K562 (cell line): ENCODE results near the gene TEX53.

ENCODE experiments used
- CHD2 ChIP-seq: IDR thresholded peaks from 2 replicates; pipeline ENCODE4 v1.6.1; 2011; ENCODE audit warnings: low read depth, low read length
- ETV6 ChIP-seq, 3 experiments: fragments of 150-350 bp in 1 of 3; sonication (generic) in 1 of 3; formaldehyde crosslinking in 1 of 3; IDR thresholded peaks; 2 replicates each; pipeline versions ENCODE4 v1.6.1 to v1.8.0; 2014 to 2022; ENCODE audit warnings: borderline replicate concordance in 2 of 3, low read depth in 2 of 3, antibody characterized with exemption in 1 of 3, low read length in 1 of 3, mild to moderate bottlenecking in 1 of 3, missing genetic modification reagents in 1 of 3
- EZH2 ChIP-seq: IDR thresholded peaks from 2 replicates; pipeline ENCODE4 v1.6.1; 2012; ENCODE audit warnings: low read depth, mild to moderate bottlenecking, inconsistent platforms, low read length, borderline replicate concordance
- JUN ChIP-seq, 2 experiments: sonication (generic) in 1 of 2; formaldehyde crosslinking in 1 of 2; IDR thresholded peaks; 2 replicates each; pipeline versions ENCODE4 v1.6.1 to v1.8.0; 2012 to 2022; ENCODE audit warnings: borderline replicate concordance in 2 of 2, mild to moderate bottlenecking in 2 of 2, improper control_type of control experiment in 1 of 2, low read depth in 1 of 2, low read length in 1 of 2, missing genetic modification reagents in 1 of 2
- NONO ChIP-seq, 2 experiments: fragments of 200-400 bp in 1 of 2; fragments of 450-650 bp in 1 of 2; formaldehyde crosslinking in 1 of 2; IDR thresholded peaks; 2 replicates each; pipeline ENCODE4 v1.6.1; 2017; ENCODE audit warnings: low read depth in 2 of 2, mild to moderate bottlenecking in 2 of 2, moderate library complexity in 2 of 2, low read length in 1 of 2
- PML ChIP-seq: IDR thresholded peaks from 2 replicates; pipeline ENCODE4 v1.6.1; 2012; ENCODE audit warnings: low read length, inconsistent platforms
- POLR2A ChIP-seq: fragments of 450-650 bp; conservative IDR thresholded peaks from 2 replicates; pipeline ENCODE4 v1.6.1; 2016
- SMARCC2 ChIP-seq: fragments of 450-650 bp; IDR thresholded peaks from 2 replicates; pipeline ENCODE4 v1.6.1; 2017; ENCODE audit warnings: antibody characterized with exemption, moderate library complexity, mild to moderate bottlenecking, low read depth
- TBP ChIP-seq: optimal IDR thresholded peaks from 2 replicates; pipeline ENCODE3; 2011; ENCODE audit warnings: low read depth, low read length, improper control_type of control experiment
- TF ChIP-seq, protein P1 (sequence below): fragments of 250-450 bp; sonication (Bioruptor Pico); IDR thresholded peaks from 2 replicates; pipeline ENCODE4 v1.9.0; 2021; ENCODE audit warnings: mild to moderate bottlenecking
- TF ChIP-seq, protein P2 (sequence below), 2 experiments: fragments of 200-800 bp in 1 of 2; sonication (Bioruptor generic) in 1 of 2; sonication (generic) in 1 of 2; formaldehyde crosslinking in 1 of 2; IDR thresholded peaks in 1 of 2; conservative IDR thresholded peaks in 1 of 2; 2 replicates each; pipeline versions ENCODE4 v1.5.0 to v1.6.1; 2016 to 2020; ENCODE audit warnings: missing compliant biosample characterization in 1 of 2, missing genetic modification characterization in 1 of 2, missing genetic modification reagents in 1 of 2

- TF ChIP-seq POLR2A = no peak
- no peak for TF ChIP-seq TBP
- TF ChIP-seq, protein P1, sequence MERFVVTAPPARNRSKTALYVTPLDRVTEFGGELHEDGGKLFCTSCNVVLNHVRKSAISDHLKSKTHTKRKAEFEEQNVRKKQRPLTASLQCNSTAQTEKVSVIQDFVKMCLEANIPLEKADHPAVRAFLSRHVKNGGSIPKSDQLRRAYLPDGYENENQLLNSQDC = no peak
- TF ChIP-seq, protein P2, sequence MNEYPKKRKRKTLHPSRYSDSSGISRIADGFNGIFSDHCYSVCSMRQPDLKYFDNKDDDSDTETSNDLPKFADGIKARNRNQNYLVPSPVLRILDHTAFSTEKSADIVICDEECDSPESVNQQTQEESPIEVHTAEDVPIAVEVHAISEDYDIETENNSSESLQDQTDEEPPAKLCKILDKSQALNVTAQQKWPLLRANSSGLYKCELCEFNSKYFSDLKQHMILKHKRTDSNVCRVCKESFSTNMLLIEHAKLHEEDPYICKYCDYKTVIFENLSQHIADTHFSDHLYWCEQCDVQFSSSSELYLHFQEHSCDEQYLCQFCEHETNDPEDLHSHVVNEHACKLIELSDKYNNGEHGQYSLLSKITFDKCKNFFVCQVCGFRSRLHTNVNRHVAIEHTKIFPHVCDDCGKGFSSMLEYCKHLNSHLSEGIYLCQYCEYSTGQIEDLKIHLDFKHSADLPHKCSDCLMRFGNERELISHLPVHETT (CRISPR knock-in tag; conservative IDR thresholded peaks at IDR 0.05 in 1 of 2, IDR thresholded peaks at IDR 0.05 in 1 of 2) = no peak
- no peak for TF ChIP-seq SMARCC2
- TF ChIP-seq JUN (IDR thresholded peaks at IDR 0.05; ENCODE audit: borderline replicate concordance, low read depth, low read length) = no peak
- TF ChIP-seq JUN (CRISPR knock-in tag; IDR thresholded peaks at IDR 0.05; ENCODE audit: borderline replicate concordance) = no peak
- TF ChIP-seq ETV6 (IDR thresholded peaks at IDR 0.05; ENCODE audit: borderline replicate concordance in 1 of 2, low read depth in 2 of 2, low read length in 1 of 2) = no peak
- no peak for TF ChIP-seq ETV6 (CRISPR knock-in tag; IDR thresholded peaks at IDR 0.05; ENCODE audit: borderline replicate concordance)
- TF ChIP-seq PML = no peak
- TF ChIP-seq CHD2 = no peak
- TF ChIP-seq NONO (IDR thresholded peaks at IDR 0.05; ENCODE audit: low read depth in 2 of 2, low read length in 1 of 2) = no peak
- no peak for TF ChIP-seq EZH2
These were observed 28.0 kb downstream of the TEX53 start for GRCh38 chr9:114629563-114630090.
